Gastrocnemius medialis (tissue), 4 donors: ENCODE measurements around the gene OCA2.

ENCODE experiments used
- POLR2A ChIP-seq, 2 donors: fragments of 450-650 bp; IDR thresholded peaks; one replicate each; pipeline ENCODE4 v1.6.1; 2017; ENCODE audit warnings: antibody characterized with exemption in 2 of 2, mild to moderate bottlenecking in 2 of 2, moderate library complexity in 2 of 2
- TF ChIP-seq, protein P1 (sequence below), 5 experiments: fragments of 450-650 bp in 3 of 5; fragments of 200-600 bp in 2 of 5; sonication (generic) in 2 of 5; IDR thresholded peaks in 4 of 5; conservative IDR thresholded peaks in 1 of 5; 1 replicate in 4 of 5; 2 replicates in 1 of 5; pipeline ENCODE4 v1.5.1; 2016 to 2019; ENCODE audit warnings: antibody characterized with exemption in 5 of 5, mild to moderate bottlenecking in 3 of 5, moderate library complexity in 3 of 5

DNA sequence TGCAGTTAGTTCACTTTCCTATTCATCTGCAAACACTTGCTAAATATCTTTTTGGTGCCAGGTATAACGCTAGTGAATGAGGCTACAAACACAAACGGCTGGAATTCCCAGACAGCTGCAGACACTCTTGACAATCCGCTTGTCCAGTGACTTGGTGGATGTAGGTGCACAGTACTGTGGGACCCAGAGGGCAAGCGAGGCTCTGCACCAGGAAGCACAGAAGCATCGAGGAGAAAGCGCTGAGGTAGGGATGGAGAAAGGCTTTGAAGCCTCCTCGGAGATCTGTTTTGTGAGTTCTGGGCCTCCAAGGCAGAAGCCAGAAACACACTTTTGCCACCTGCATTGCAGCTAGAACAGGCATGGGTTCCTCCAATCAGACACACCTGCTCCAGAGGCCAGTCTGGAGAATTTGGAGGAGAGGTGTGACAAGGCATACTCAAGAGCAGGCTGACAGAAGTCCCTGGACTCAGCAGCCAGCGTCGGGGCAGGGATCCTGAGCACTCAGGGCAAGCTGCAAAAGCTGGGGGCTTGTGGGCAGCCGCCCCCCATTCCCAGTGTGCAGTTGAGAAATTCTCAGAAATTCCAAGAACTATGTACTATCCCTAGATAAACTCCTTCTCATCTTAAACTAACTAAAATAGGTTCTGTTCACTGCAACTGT lies 232.5 kb downstream of the OCA2 start:
- TF ChIP-seq, protein P1, sequence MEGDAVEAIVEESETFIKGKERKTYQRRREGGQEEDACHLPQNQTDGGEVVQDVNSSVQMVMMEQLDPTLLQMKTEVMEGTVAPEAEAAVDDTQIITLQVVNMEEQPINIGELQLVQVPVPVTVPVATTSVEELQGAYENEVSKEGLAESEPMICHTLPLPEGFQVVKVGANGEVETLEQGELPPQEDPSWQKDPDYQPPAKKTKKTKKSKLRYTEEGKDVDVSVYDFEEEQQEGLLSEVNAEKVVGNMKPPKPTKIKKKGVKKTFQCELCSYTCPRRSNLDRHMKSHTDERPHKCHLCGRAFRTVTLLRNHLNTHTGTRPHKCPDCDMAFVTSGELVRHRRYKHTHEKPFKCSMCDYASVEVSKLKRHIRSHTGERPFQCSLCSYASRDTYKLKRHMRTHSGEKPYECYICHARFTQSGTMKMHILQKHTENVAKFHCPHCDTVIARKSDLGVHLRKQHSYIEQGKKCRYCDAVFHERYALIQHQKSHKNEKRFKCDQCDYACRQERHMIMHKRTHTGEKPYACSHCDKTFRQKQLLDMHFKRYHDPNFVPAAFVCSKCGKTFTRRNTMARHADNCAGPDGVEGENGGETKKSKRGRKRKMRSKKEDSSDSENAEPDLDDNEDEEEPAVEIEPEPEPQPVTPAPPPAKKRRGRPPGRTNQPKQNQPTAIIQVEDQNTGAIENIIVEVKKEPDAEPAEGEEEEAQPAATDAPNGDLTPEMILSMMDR (IDR thresholded peaks at IDR 0.05 in 4 of 5, conservative IDR thresholded peaks at IDR 0.05 in 1 of 5): no peak
- no peak for TF ChIP-seq POLR2A (IDR thresholded peaks at IDR 0.05)
